ENCODE measurements around the gene FBXO33.
A peak's percentile ranks its signal among the peaks of the same experiment; 100 is the strongest.

The FBXO33 gene

DNA sequence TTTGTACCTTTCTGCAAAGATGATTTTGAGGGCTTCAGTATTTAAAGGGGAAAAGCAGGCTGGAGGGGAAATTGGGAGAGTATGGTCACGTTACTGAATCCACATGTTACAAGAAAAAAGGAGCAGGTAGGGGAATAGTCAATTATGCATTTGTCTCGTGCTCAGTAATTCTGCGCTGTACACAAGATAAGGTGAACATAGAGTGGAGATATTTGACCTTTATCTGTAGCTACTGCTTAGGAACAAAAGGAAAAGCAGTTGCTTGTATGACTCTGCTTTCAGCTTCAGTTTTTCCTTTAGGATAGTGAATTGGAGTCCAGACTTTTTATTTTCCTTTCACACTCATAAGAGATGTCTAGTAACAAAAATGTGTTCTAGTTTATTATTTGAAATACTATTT, 49.8 kb downstream of the FBXO33 start:
- H3K4me3 ChIP-seq (replicated peaks in 1 of 2; ENCODE audit: low read depth in 2 of 2, low read length in 2 of 2), result no peak overlapping the region
- no peak for DNase-seq (ENCODE audit: low read depth in 2 of 2)
- TF ChIP-seq, protein P1, sequence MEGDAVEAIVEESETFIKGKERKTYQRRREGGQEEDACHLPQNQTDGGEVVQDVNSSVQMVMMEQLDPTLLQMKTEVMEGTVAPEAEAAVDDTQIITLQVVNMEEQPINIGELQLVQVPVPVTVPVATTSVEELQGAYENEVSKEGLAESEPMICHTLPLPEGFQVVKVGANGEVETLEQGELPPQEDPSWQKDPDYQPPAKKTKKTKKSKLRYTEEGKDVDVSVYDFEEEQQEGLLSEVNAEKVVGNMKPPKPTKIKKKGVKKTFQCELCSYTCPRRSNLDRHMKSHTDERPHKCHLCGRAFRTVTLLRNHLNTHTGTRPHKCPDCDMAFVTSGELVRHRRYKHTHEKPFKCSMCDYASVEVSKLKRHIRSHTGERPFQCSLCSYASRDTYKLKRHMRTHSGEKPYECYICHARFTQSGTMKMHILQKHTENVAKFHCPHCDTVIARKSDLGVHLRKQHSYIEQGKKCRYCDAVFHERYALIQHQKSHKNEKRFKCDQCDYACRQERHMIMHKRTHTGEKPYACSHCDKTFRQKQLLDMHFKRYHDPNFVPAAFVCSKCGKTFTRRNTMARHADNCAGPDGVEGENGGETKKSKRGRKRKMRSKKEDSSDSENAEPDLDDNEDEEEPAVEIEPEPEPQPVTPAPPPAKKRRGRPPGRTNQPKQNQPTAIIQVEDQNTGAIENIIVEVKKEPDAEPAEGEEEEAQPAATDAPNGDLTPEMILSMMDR (IDR thresholded peaks at IDR 0.05; ENCODE audit: low read depth, low read length), result no peak

DNA sequence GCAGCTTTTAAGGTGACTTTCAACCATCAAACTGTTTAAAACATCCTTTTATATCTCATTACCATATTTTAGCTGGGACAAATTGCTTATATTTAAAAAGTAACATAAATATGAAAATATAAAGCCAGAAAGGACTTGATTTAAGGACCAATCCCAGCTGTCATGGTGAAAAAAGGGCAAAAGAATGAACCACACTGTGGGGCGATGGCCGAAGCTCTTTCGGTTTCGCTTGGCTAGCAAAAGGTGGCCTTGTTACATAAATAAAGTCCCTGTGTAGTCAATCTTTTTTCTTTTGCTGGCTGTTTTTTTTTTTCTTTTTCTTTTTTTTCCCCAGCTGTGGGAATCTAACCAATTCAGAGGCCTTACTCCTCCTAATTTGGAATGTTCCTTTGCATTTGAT, 50.9 kb downstream of the FBXO33 start:
- H3K4me3 ChIP-seq (replicated peaks in 1 of 2; ENCODE audit: low read depth in 2 of 2, low read length in 2 of 2), result no peak overlapping the region
- TF ChIP-seq, protein P1 (IDR thresholded peaks at IDR 0.05; ENCODE audit: low read depth, low read length), result no peak
- no peak for DNase-seq (ENCODE audit: low read depth in 2 of 2)

DNA sequence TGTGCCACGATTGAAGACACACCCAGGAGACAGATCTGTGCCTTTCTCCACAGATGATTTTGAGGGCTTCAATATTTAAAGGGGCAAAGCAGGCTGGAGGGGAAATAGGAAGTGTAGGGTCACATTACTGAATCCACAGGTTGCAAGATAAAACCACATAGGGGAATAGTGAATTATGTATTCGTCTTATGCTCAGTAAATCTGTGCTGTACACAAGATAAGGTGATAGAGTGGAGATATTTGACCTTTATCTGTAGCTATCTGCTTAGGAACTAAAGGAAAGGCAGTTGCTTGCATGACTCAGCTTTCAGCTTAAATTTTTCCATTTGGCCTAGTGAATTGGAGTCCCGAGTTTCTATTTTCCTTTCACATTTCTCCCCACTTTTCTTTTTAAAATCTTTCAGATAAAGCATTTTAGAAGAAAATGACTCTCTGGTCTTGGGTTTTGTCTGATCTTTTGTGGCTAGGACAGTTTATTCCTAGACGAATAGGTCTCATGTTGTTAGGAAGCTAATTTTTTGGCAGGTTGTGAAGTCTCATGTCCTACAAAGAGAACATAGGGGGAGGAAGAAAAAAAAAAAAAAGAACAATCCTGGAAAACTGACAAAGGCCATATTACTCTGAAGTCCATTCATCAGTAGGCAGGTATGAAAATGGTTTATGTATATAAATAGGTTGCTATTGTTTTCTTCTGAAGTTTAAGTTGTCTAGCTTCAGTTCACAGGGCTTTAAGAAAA, 55.4 kb downstream of the FBXO33 start:
- TF ChIP-seq, protein P1 (IDR thresholded peaks at IDR 0.05; ENCODE audit: low read depth, low read length), result no peak
- peak; percentile 46 to 56 for DNase-seq (ENCODE audit: low read depth in 2 of 2)
- no peak overlapping the region for H3K4me3 ChIP-seq (replicated peaks in 1 of 2; ENCODE audit: low read depth in 2 of 2, low read length in 2 of 2)

DNA sequence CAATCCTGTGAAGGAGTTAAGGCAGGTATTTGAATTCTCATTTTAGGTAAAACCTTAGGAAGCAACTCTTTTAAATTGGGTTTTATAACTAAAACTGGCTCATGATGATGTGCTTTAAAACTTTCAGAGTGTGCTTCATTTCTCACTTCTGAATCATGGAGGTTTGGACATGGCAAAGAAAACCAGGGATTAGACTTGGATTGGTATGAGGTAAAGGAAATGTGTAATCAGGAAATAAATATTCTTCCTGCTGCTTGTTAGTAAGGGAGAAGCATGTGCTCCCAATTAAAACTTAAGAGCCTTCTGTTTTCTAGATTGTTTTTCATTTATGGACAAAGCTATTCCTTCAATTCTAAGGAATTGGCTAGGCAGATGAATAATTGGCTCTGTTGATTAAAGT, 57.4 kb downstream of the FBXO33 start:
- TF ChIP-seq, protein P1 (IDR thresholded peaks at IDR 0.05; ENCODE audit: low read depth, low read length), result no peak
- no peak overlapping the region for H3K4me3 ChIP-seq (replicated peaks in 1 of 2; ENCODE audit: low read depth in 2 of 2, low read length in 2 of 2)
- peak; percentile 62 to 64 for DNase-seq (ENCODE audit: low read depth in 2 of 2)

DNA sequence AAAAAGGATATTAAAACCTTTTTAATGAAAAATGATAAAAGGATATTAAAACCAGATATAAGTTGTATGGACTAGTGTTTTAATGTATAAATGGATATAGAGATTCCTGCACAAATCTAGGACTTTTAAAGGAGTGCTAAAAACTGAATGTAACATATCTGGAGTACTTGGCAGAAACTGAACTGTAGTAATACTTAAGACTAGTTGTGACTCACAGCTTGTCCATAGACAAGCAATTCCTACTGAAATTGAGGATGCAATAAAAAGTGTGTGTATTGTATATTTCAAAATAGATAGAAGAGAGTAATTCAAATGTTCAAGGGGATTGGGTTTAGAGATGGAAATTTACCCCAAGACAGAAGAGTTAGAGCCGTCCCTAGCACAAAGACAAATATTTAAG, 59.6 kb downstream of the FBXO33 start:
- peak; percentile 44 to 51 for DNase-seq (ENCODE audit: low read depth in 2 of 2)
- TF ChIP-seq, protein P1 (IDR thresholded peaks at IDR 0.05; ENCODE audit: low read depth, low read length), result no peak
- H3K4me3 ChIP-seq (replicated peaks in 1 of 2; ENCODE audit: low read depth in 2 of 2, low read length in 2 of 2), result no peak overlapping the region

DNA sequence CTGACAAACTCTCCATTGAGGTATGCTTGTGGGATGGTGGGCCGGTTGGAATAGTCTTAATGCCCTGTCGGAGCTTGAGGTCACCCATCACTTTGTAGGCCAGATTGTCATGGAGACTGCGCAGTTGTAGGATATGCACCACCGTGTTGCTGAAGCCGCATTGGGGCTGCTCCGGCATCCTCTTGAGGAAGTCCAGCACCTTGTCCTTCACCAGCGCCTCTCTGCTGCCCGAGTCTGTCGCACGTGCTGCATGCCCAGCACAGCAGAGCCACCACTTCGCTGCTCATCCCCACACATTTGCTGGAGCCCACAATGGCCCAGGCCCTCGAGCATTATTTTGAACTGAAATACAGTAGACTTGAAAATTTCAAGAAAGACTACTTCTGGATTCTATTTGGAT, 61.8 kb downstream of the FBXO33 start:
- no peak for DNase-seq (ENCODE audit: low read depth in 2 of 2)
- no peak overlapping the region for H3K4me3 ChIP-seq (replicated peaks in 1 of 2; ENCODE audit: low read depth in 2 of 2, low read length in 2 of 2)
- TF ChIP-seq, protein P1 (IDR thresholded peaks at IDR 0.05; ENCODE audit: low read depth, low read length), result no peak

DNA sequence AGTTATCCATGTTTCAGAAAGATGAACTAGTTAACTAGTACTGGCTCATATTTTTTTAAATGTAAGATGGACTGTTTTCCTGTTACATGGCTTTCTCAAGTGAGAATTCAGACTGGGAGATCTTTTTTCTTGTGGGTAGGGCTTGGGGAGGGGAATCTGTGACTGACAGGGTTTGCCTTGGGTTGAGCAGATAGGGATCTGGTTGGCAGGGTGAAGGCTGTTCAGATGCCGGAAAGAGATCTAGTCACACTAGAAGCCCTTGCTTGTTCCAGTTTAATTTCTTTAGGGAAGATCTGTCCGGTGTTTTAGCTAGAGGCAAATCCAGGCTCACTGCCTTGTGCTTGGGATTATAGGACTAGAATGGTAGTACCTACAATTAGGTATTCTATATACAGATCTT, 63.2 kb downstream of the FBXO33 start:
- TF ChIP-seq, protein P1 (IDR thresholded peaks at IDR 0.05; ENCODE audit: low read depth, low read length), result no peak

More for the DNA sequence above, 63.2 kb downstream of the FBXO33 start:
- no peak for DNase-seq (ENCODE audit: low read depth in 2 of 2)
- no peak overlapping the region for H3K4me3 ChIP-seq (replicated peaks in 1 of 2; ENCODE audit: low read depth in 2 of 2, low read length in 2 of 2)

Measured in cardiac fibroblast (primary cell).